Trophoblast cell (in vitro differentiated cells and primary cell): ENCODE results near the gene KAT6B.
"Not testable (repeated sequence)": the region's sequence is repeated elsewhere in the genome, so short reads cannot be mapped to it uniquely, and the experiment has no call there.

Source experiments
- DNase-seq, 2 donors: peaks; one replicate each; pipeline ENCODE4 v3.0.0-alpha.2; 2016
- H2AFZ ChIP-seq: 2 replicates; pipeline ENCODE4 v1.6.1; 2013; ENCODE audit warnings: low read length, moderate library complexity, mild to moderate bottlenecking; ENCODE audit not compliant: insufficient read depth, poor library complexity
- H2AK5ac ChIP-seq: 2 replicates; pipeline ENCODE4 v1.6.1; 2013; ENCODE audit warnings: mild to moderate bottlenecking, low read length
- H2BK120ac ChIP-seq: 2 replicates; pipeline ENCODE4 v1.6.1; 2013; ENCODE audit warnings: low read length, mild to moderate bottlenecking, moderate library complexity; ENCODE audit not compliant: insufficient read depth, poor library complexity
- H2BK12ac ChIP-seq: 2 replicates; pipeline ENCODE4 v1.6.1; 2013; ENCODE audit warnings: mild to moderate bottlenecking, low read length, moderate library complexity
- H2BK5ac ChIP-seq: 2 replicates; pipeline ENCODE4 v1.6.1; 2013; ENCODE audit warnings: low read length, low read depth, moderate library complexity, mild to moderate bottlenecking; ENCODE audit not compliant: poor library complexity
- H3K14ac ChIP-seq: 2 replicates; pipeline ENCODE4 v1.6.1; 2013; ENCODE audit warnings: mild to moderate bottlenecking, low read length
- H3K18ac ChIP-seq: 2 replicates; pipeline ENCODE4 v1.6.1; 2013; ENCODE audit warnings: mild to moderate bottlenecking, low read length
- H3K23ac ChIP-seq: 2 replicates; pipeline ENCODE4 v1.6.1; 2013; ENCODE audit warnings: low read length
- H3K27ac ChIP-seq: 2 replicates; pipeline ENCODE4 v1.5.1; 2013; ENCODE audit warnings: low read depth, mild to moderate bottlenecking, inconsistent platforms, low read length, moderate library complexity
- H3K27me3 ChIP-seq: 2 replicates; pipeline ENCODE4 v1.6.1; 2013; ENCODE audit warnings: inconsistent platforms, mild to moderate bottlenecking, low read length, moderate library complexity; ENCODE audit not compliant: insufficient read depth
- H3K36me3 ChIP-seq, 2 experiments: 1 replicate in 1 of 2; 2 replicates in 1 of 2; pipeline ENCODE4 v1.6.1; 2013; ENCODE audit warnings: low read length in 2 of 2, mild to moderate bottlenecking in 2 of 2, moderate library complexity in 1 of 2; ENCODE audit not compliant: insufficient read depth in 2 of 2, control insufficient read depth in 1 of 2
- H3K4ac ChIP-seq: 2 replicates; pipeline ENCODE4 v1.6.1; 2013; ENCODE audit warnings: low read depth, mild to moderate bottlenecking, low read length, moderate library complexity
- H3K4me1 ChIP-seq, 2 experiments: 1 replicate in 1 of 2; 2 replicates in 1 of 2; pipeline ENCODE4 v1.6.1; 2013; ENCODE audit warnings: low read length in 2 of 2, mild to moderate bottlenecking in 2 of 2, moderate library complexity in 1 of 2; ENCODE audit not compliant: insufficient read depth in 2 of 2, control insufficient read depth in 1 of 2
- H3K4me2 ChIP-seq: 2 replicates; pipeline ENCODE4 v1.6.1; 2013; ENCODE audit warnings: inconsistent platforms, mild to moderate bottlenecking, low read length, moderate library complexity
- H3K4me3 ChIP-seq: 2 replicates; pipeline ENCODE4 v1.5.1; 2013; ENCODE audit warnings: mild to moderate bottlenecking, low read depth, low read length, inconsistent platforms
- H3K79me1 ChIP-seq: one replicate; pipeline ENCODE4 v1.6.1; 2013; ENCODE audit warnings: low read length
- H3K79me2 ChIP-seq: 2 replicates; pipeline ENCODE4 v1.6.1; 2013; ENCODE audit warnings: low read length, mild to moderate bottlenecking; ENCODE audit not compliant: control insufficient read depth, insufficient read depth, poor library complexity
- H3K9ac ChIP-seq: 2 replicates; pipeline ENCODE4 v1.6.1; 2013; ENCODE audit warnings: mild to moderate bottlenecking, low read length
- H3K9me3 ChIP-seq: 2 replicates; pipeline ENCODE4 v1.6.1; 2013; ENCODE audit warnings: low read depth, mild to moderate bottlenecking, control low read depth, inconsistent platforms, low read length; ENCODE audit not compliant: insufficient read depth
- H4K12ac ChIP-seq: 2 replicates; pipeline ENCODE4 v1.6.1; 2013; ENCODE audit warnings: low read depth, mild to moderate bottlenecking, low read length, moderate library complexity
- H4K8ac ChIP-seq: 2 replicates; pipeline ENCODE4 v1.6.1; 2013; ENCODE audit warnings: low read depth, mild to moderate bottlenecking, low read length, moderate library complexity
- H4K91ac ChIP-seq: one replicate; pipeline ENCODE4 v1.6.1; 2013; ENCODE audit warnings: low read depth, mild to moderate bottlenecking, low read length, moderate library complexity
- WGBS: extraction: QIAGEN DNeasy Blood & Tissue Kit; methylation state at CpG from one replicate; pipeline ENCODE4 v1.1.7; 2013; ENCODE audit warnings: missing lambda C conversion rate; ENCODE audit not compliant: insufficient read length, insufficient coverage; ENCODE audit errors: extremely low coverage; 5-methylcytosine and 5-hydroxymethylcytosine counted together

The KAT6B gene

GRCh38 chr10:74891053-74891452, 64.7 kb downstream of the KAT6B start:
- H2BK120ac ChIP-seq: no peak overlapping the region
- no peak overlapping the region for H4K8ac ChIP-seq
- no peak overlapping the region for H2AK5ac ChIP-seq
- no peaks in the 10 kb centered on the region for H3K36me3 ChIP-seq
- no peak overlapping the region for H2AFZ ChIP-seq
- no peak overlapping the region for H3K23ac ChIP-seq
- H3K9me3 ChIP-seq: no peaks in the 10 kb centered on the region
- WGBS: no CpG with 5 or more reads among the region's 2 CpGs
- H3K79me2 ChIP-seq: no peaks in the 10 kb centered on the region
- no peak overlapping the region for H3K9ac ChIP-seq
- H3K4me3 ChIP-seq: no peak overlapping the region
- no peak overlapping the region for H4K91ac ChIP-seq
- H3K4me1 ChIP-seq: no peaks in the 10 kb centered on the region
- H2BK12ac ChIP-seq: no peak overlapping the region
- DNase-seq: no peak
- no peaks in the 10 kb centered on the region for H3K27me3 ChIP-seq
- H3K4ac ChIP-seq: no peak overlapping the region
- H3K27ac ChIP-seq: no peak overlapping the region
- H3K4me2 ChIP-seq: no peak overlapping the region
- H2BK5ac ChIP-seq: no peak overlapping the region
- no peak overlapping the region for H3K18ac ChIP-seq
- H3K14ac ChIP-seq: no peak overlapping the region
- H4K12ac ChIP-seq: no peak overlapping the region
- H3K79me1 ChIP-seq: no peaks in the 10 kb centered on the region

GRCh38 chr10:74892839-74893238, 66.4 kb downstream of the KAT6B start:
- no peaks in the 10 kb centered on the region for H3K9me3 ChIP-seq

GRCh38 chr10:74893329-74893728, 66.9 kb downstream of the KAT6B start:
- not testable (repeated sequence) for H3K4me3 ChIP-seq, H3K9ac ChIP-seq, H2BK5ac ChIP-seq, H3K4me1 ChIP-seq, H2AK5ac ChIP-seq, H3K79me1 ChIP-seq, H3K4me2 ChIP-seq, H4K12ac ChIP-seq, H4K8ac ChIP-seq, H3K23ac ChIP-seq, H4K91ac ChIP-seq, H3K18ac ChIP-seq, H2AFZ ChIP-seq, H2BK120ac ChIP-seq, DNase-seq, H3K36me3 ChIP-seq, H3K9me3 ChIP-seq, H3K14ac ChIP-seq, H3K4ac ChIP-seq, H2BK12ac ChIP-seq, H3K27me3 ChIP-seq, H3K79me2 ChIP-seq, H3K27ac ChIP-seq
- no CpG with 5 or more reads among the region's 6 CpGs for WGBS

More at GRCh38 chr10:74892839-74893238, 66.4 kb downstream of the KAT6B start:
- Histone ChIP-seq H2BK120ac (no peak overlapping the region), H3K23ac (no peak overlapping the region), H3K9ac (no peak overlapping the region), H4K8ac (no peak overlapping the region), H2AFZ (no peak overlapping the region), H2BK12ac (no peak overlapping the region), H2BK5ac (no peak overlapping the region), H3K4me2 (no peak overlapping the region), H2AK5ac (no peak overlapping the region), H3K4me3 (no peak overlapping the region), H3K36me3 (peaks cover 0 to 2% of the 10 kb centered on the region in 2 experiments), H3K18ac (no peak overlapping the region), H3K79me2 (no peaks in the 10 kb centered on the region), H3K27ac (no peak overlapping the region), H3K79me1 (no peaks in the 10 kb centered on the region), H3K4ac (no peak overlapping the region), H3K14ac (no peak overlapping the region), H4K91ac (no peak overlapping the region), H3K4me1 (no peaks in the 10 kb centered on the region), H3K27me3 (no peaks in the 10 kb centered on the region), H4K12ac (no peak overlapping the region)
- DNase-seq: no peak
- WGBS: no CpG with 5 or more reads among the region's 4 CpGs

- no peak overlapping the region for H3K14ac ChIP-seq
- no peak overlapping the region for H2BK120ac ChIP-seq
- no peak overlapping the region for H3K4me3 ChIP-seq
- DNase-seq: no peak
- no peaks in the 10 kb centered on the region for H3K79me2 ChIP-seq
- H3K18ac ChIP-seq: no peak overlapping the region
- H3K4me1 ChIP-seq: no peaks in the 10 kb centered on the region
- H3K9me3 ChIP-seq: no peaks in the 10 kb centered on the region
- no peak overlapping the region for H4K8ac ChIP-seq
- peaks cover 0 to 2% of the 10 kb centered on the region in 2 experiments for H3K36me3 ChIP-seq
- WGBS: no CpG with 5 or more reads among the region's 5 CpGs
- H3K79me1 ChIP-seq: no peaks in the 10 kb centered on the region
- H2BK12ac ChIP-seq: no peak overlapping the region
- H2AK5ac ChIP-seq: no peak overlapping the region
- H4K91ac ChIP-seq: no peak overlapping the region
- H3K23ac ChIP-seq: no peak overlapping the region
- no peak overlapping the region for H3K4me2 ChIP-seq
- H4K12ac ChIP-seq: no peak overlapping the region
- H3K4ac ChIP-seq: no peak overlapping the region
- H3K27ac ChIP-seq: no peak overlapping the region
- no peak overlapping the region for H3K9ac ChIP-seq
- H2AFZ ChIP-seq: no peak overlapping the region
- no peaks in the 10 kb centered on the region for H3K27me3 ChIP-seq
- H2BK5ac ChIP-seq: no peak overlapping the region
Observed at GRCh38 chr10:74896788-74897527, 70.6 kb downstream of the KAT6B start.
